Neuron (in vitro differentiated cells): Measurements from ENCODE around the gene SEL1L.

Experiments used
- H2AFZ ChIP-seq: one replicate; pipeline ENCODE4 v1.6.1; 2013; ENCODE audit warnings: low read depth, mild to moderate bottlenecking, inconsistent platforms, low read length, moderate library complexity
- H3K27me3 ChIP-seq: one replicate; pipeline ENCODE4 v1.6.1; 2013; ENCODE audit warnings: low read length; ENCODE audit not compliant: insufficient read depth
- H3K36me3 ChIP-seq: one replicate; pipeline ENCODE4 v1.6.1; 2013; ENCODE audit warnings: low read length; ENCODE audit not compliant: insufficient read depth
- H3K4me1 ChIP-seq: one replicate; pipeline ENCODE4 v1.6.1; 2013; ENCODE audit warnings: low read length; ENCODE audit not compliant: insufficient read depth
- H3K4me3 ChIP-seq: 2 replicates; pipeline ENCODE4 v1.5.1; 2013; ENCODE audit warnings: mild to moderate bottlenecking, low read length, moderate library complexity
- H3K9me3 ChIP-seq: one replicate; pipeline ENCODE4 v1.6.1; 2013; ENCODE audit warnings: low read length

SEL1L gene

GRCh38 chr14:81533536-81534343, at the start of gene SEL1L:
TSS of gene SEL1L (minus strand) at chr14:81533853. CDS start at chr14:81533744, 109 bp downstream.
- H3K27me3 ChIP-seq: no peaks in the 10 kb centered on the region
- H3K4me3 ChIP-seq: peak within 1 kb of the TSS; percentile 96
- peaks cover 15% of the 10 kb centered on the region for H3K4me1 ChIP-seq
- no peaks in the 10 kb centered on the region for H3K9me3 ChIP-seq
- H2AFZ ChIP-seq: peak within 1 kb of the TSS; percentile 78
- no peaks in the 10 kb centered on the region for H3K36me3 ChIP-seq

GRCh38 chr14:81582420-81582819, 48.8 kb upstream of the SEL1L start:
- Histone ChIP-seq H3K9me3 (no peaks in the 10 kb centered on the region), H2AFZ (no peak overlapping the region)

GRCh38 chr14:81579115-81579514, 45.5 kb upstream of the SEL1L start:
- Histone ChIP-seq H3K4me1 (no peaks in the 10 kb centered on the region), H2AFZ (no peak overlapping the region), H3K4me3 (no peak overlapping the region), H3K36me3 (no peaks in the 10 kb centered on the region), H3K27me3 (no peaks in the 10 kb centered on the region), H3K9me3 (no peaks in the 10 kb centered on the region)

More at GRCh38 chr14:81582420-81582819, 48.8 kb upstream of the SEL1L start:
- Histone ChIP-seq H3K27me3 (no peaks in the 10 kb centered on the region), H3K4me1 (no peaks in the 10 kb centered on the region), H3K4me3 (no peak overlapping the region), H3K36me3 (no peaks in the 10 kb centered on the region)

GRCh38 chr14:81571437-81571836, 37.8 kb upstream of the SEL1L start:
- Histone ChIP-seq H3K36me3 (no peaks in the 10 kb centered on the region), H3K9me3 (no peaks in the 10 kb centered on the region), H2AFZ (no peak overlapping the region), H3K4me3 (no peak overlapping the region), H3K27me3 (no peaks in the 10 kb centered on the region), H3K4me1 (no peaks in the 10 kb centered on the region)

GRCh38 chr14:81567302-81567701, 33.6 kb upstream of the SEL1L start:
- Histone ChIP-seq H3K27me3 (no peaks in the 10 kb centered on the region), H2AFZ (no peak overlapping the region), H3K4me1 (peaks cover 7% of the 10 kb centered on the region), H3K9me3 (no peaks in the 10 kb centered on the region), H3K36me3 (no peaks in the 10 kb centered on the region), H3K4me3 (no peak overlapping the region)

- no peaks in the 10 kb centered on the region for H3K36me3 ChIP-seq
- no peak overlapping the region for H2AFZ ChIP-seq
- H3K9me3 ChIP-seq: no peaks in the 10 kb centered on the region
- H3K27me3 ChIP-seq: no peaks in the 10 kb centered on the region
- H3K4me1 ChIP-seq: peaks cover 12% of the 10 kb centered on the region
- no peak overlapping the region for H3K4me3 ChIP-seq
Observed at GRCh38 chr14:81565441-81566290, 32.0 kb upstream of the SEL1L start.

- Histone ChIP-seq H3K36me3 (no peaks in the 10 kb centered on the region), H3K9me3 (no peaks in the 10 kb centered on the region), H2AFZ (peak overlapping the region; percentile 8), H3K27me3 (no peaks in the 10 kb centered on the region), H3K4me3 (no peak overlapping the region), H3K4me1 (peaks cover 12% of the 10 kb centered on the region)
Observed at GRCh38 chr14:81562818-81563217, 29.2 kb upstream of the SEL1L start.

- Histone ChIP-seq H3K4me3 (no peak overlapping the region), H2AFZ (no peak overlapping the region)
Observed at GRCh38 chr14:81561084-81561775, 27.6 kb upstream of the SEL1L start.

GRCh38 chr14:81559385-81559784, 25.7 kb upstream of the SEL1L start:
- H3K9me3 ChIP-seq: no peaks in the 10 kb centered on the region
- no peaks in the 10 kb centered on the region for H3K36me3 ChIP-seq
- no peaks in the 10 kb centered on the region for H3K27me3 ChIP-seq
- H2AFZ ChIP-seq: no peak overlapping the region
- H3K4me3 ChIP-seq: no peak overlapping the region
- peaks cover 12% of the 10 kb centered on the region for H3K4me1 ChIP-seq

More at GRCh38 chr14:81561084-81561775, 27.6 kb upstream of the SEL1L start:
- H3K36me3 ChIP-seq: no peaks in the 10 kb centered on the region
- H3K4me1 ChIP-seq: peaks cover 12% of the 10 kb centered on the region
- H3K9me3 ChIP-seq: no peaks in the 10 kb centered on the region
- H3K27me3 ChIP-seq: no peaks in the 10 kb centered on the region

- no peak overlapping the region for H2AFZ ChIP-seq
- no peaks in the 10 kb centered on the region for H3K9me3 ChIP-seq
Observed at GRCh38 chr14:81557146-81557545, 23.5 kb upstream of the SEL1L start.

GRCh38 chr14:81555684-81556083, 22.0 kb upstream of the SEL1L start:
- Histone ChIP-seq H2AFZ (no peak overlapping the region), H3K4me1 (no peaks in the 10 kb centered on the region), H3K9me3 (no peaks in the 10 kb centered on the region), H3K27me3 (no peaks in the 10 kb centered on the region), H3K4me3 (no peak overlapping the region), H3K36me3 (no peaks in the 10 kb centered on the region)

More at GRCh38 chr14:81557146-81557545, 23.5 kb upstream of the SEL1L start:
- Histone ChIP-seq H3K4me1 (peaks cover 5% of the 10 kb centered on the region), H3K27me3 (no peaks in the 10 kb centered on the region), H3K36me3 (no peaks in the 10 kb centered on the region), H3K4me3 (no peak overlapping the region)

GRCh38 chr14:81555051-81555450, 21.4 kb upstream of the SEL1L start:
- H2AFZ ChIP-seq: no peak overlapping the region
- no peaks in the 10 kb centered on the region for H3K9me3 ChIP-seq
- no peak overlapping the region for H3K4me3 ChIP-seq
- H3K4me1 ChIP-seq: no peaks in the 10 kb centered on the region
- H3K27me3 ChIP-seq: no peaks in the 10 kb centered on the region
- no peaks in the 10 kb centered on the region for H3K36me3 ChIP-seq

- H3K4me1 ChIP-seq: no peaks in the 10 kb centered on the region
- no peak overlapping the region for H2AFZ ChIP-seq
- H3K9me3 ChIP-seq: no peaks in the 10 kb centered on the region
- no peaks in the 10 kb centered on the region for H3K27me3 ChIP-seq
- H3K36me3 ChIP-seq: no peaks in the 10 kb centered on the region
- H3K4me3 ChIP-seq: no peak overlapping the region
Observed at GRCh38 chr14:81551471-81551870, 17.8 kb upstream of the SEL1L start.
